ENCODE measurements around the gene WWTR1.

The WWTR1 gene

DNA sequence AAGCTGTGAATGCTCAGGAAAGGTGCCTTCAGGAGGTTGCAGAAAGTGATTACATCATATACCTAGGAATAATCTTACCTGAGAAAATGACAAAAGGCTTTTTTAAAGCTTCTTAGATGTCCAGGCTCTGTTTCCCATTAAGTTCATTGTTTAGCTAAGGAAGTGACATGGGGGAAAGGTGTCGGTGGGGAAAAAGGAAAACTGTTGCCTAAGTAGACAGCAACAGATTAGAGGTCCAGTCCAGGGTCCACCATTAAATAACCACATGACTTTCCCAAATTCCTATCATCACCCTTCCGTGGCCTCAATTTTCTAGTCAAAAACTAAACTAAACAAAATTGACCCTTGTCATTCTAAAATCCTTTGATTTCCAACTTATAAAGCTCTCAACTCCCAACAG, 4.3 kb downstream of the WWTR1 start:
- no peak for DNase-seq

DNA sequence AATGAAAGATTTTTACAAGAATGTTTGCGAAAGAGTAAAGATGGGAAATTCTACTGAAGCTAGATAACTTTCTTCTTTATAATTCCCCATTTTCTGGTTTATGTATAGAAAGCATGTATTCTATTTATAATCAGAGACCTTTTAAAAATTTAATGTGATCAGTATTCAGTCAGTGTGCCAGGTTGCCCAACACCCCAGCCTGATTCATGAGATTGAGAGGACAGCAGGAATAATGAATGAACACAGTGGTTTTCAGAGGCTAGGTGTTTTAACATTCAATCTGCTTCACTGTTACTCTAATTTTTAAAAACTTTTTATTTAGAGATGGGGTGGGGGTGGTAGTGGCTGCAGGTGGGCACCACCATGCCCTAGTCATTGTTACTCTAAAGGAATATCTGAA, 4.7 kb downstream of the WWTR1 start:
- DNase-seq: no peak

DNA sequence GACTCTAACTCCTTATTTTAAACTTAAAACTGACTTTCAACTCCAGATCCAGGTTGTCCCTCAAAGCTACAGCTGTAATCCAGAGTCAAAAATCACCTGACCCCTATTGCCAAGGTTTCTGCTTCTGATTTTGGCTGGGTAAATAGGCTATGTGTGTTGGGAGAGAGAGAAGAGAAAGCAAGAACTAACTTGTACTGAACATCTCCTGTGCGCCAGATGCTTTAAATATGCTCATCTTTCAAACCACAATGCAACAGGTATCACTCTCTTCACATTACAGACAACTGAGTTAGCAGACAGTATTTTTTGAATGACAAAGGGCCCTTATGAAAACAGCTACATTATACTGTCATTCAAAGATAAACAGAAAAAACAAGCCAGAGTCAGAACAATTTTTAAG, 7.0 kb downstream of the WWTR1 start:
- no peak for DNase-seq

DNA sequence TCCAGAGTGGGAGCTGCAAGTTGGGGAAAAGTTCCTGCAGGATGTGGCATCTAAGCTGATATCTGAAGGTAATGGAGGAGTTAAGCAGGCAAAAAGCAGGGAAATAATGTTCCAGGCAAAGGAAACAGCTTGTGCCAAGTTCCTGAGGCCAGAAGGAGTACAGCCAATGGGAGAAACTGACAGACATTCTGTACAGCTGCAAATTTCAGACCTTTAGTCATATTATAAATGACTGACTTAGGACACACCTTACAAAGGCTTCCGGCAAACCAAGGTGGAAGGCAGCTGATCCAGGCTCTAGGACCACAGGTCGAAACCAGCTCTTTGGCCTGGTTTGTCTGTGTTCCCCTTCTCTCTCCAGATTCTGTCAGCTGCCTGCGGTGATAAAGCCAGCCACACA, 9.3 kb downstream of the WWTR1 start:
- no peak for DNase-seq

DNA sequence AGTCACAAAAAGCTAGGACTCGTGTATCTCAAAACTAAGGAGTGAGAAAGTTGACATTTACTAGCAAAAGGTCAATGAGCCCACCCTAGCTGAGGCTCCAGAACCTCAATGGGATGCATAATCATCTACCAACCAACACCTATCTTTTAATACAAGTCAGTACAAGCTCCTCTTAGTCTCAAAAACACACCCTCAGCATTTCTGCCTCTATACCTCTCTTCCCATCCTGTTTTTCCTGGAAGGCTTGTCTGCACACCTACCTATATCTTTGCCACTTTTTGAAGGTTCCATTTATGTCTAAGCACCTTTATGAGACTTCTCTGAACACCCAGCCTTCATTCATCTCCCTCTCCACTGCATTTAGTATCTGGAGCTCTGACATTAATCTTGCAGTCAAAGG, 10.0 kb downstream of the WWTR1 start:
- DNase-seq: no peak

DNA sequence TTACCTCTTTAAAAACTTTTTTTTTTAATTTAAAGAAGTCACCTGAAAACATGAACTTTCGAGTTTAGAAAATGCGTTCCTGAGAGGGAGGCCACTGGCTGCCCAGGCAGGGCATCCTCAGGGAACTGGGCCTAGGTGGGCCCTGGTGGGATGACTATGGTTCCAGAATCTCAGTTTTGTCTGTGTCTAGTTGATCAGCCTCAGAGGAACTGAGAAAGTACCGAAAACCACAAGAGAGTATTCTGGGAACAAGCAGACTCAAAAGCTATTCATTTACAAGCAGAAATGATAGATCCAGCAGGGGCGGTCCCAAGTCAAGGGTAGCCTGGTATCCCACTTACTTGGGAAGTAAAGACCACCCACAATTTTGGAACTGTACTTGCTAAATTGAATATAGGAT, 10.5 kb downstream of the WWTR1 start:
- DNase-seq: no peak

DNA sequence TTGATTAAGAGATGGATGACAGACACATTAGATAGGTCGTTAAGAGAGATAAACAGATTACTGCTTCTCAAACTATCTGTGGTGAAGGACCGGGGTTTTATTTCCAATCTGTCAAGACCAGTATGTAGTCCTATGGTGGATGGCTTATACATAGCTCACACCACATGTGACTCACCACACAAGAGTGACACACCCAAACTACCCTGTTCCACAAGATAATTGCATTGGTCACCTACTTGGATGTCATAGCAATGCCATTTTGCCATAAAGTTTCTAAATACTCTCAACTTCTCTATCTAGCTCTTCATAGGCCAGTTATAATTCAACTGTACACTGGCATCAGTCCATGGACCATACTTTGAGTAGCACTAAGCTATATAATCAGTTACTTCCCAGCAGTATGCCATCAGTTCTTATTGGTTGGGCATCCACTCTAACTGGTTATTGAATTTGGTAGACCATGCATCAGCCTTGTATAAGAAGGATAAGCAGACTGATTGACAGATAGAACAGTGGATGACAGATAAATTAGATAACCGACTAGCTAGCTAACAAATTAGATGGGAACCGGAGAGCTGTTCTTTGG, 11.6 kb downstream of the WWTR1 start:
- DNase-seq: no peak

DNA sequence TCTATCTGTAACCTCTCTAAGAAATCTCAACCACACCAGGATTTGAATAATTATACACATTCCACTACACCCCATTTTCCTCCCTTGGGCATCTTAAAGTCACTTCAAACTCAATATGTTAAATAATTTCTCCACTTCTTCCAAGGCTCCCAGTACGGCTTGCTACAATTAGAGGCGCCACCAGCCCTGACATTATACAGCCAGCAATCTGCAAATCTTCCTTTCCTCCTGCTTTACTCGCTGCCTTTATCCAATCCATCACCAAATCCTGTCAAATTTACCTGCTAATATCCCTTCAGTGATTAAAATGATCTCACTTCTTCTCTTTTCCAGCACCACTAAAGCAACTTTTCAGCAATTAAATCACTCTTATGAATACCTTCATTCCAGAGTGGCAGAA, 13.9 kb downstream of the WWTR1 start:
- DNase-seq: no peak

DNA sequence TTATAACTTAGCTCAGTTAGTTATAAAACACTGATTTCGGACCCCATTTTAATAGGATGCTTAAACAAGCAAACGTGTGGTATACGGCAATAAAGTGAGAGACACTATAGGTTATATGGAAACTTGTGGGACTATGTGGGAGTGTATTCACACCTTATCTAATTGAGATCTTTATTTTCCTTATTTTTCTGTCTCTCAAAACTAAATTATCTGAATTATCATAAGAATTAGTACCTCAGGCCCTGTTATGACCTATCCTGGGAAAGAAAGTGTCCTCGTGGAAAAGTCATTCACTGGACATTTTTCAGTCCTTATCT, 14.4 kb downstream of the WWTR1 start:
- no peak for DNase-seq

DNA sequence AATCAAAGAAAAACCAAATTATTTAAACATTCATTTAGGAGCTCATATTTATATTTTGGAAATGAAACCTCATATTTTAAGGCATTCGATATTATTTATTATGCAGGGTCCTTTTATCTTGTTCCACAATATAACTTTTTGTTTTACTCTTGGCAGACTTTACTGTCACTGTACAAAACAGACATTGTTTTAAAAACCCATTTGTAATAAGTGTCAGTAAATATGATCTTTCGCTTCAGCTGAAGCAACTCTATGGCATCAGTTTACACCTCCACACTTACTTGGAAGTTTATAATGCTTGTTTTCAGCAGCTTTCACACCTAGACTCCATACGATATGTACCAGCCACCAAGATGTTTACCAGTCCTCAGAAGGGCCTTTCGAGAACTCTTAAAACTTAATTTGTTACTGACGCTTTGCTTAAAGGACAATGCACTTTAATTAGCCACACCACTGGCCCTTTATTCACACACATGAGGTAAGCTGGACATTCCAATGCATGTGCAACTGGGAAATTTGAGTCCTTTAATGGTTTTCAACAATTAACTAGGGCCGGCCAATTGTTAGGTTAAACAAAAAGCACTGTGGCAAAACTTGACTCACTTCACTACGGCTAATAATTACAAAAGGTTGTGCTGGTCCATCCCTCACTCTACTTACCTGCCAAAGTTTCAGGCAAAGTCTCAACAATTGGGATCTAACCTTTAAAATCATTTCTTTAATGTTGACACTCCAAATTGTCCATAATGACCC, 16.7 kb downstream of the WWTR1 start:
- DNase-seq: no peak

DNA sequence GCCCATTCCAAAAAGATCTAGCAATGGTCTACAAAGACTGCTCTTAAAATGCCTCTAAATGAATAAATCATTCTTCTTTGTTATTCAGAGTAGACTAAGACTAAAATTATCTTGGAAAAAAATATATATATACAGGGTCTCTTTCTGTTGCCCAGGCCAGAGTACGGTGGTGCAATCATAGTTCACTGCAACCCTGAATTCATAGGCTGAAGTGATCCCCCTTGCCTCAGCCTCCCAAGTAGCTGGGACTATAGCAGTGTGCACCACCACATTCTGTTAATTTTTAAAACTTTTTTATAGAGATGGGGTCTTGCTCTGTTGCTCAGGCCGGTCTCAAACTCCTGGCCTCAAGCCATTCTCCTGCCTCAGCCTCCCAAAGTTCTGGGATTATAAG, 18.7 kb downstream of the WWTR1 start:
- DNase-seq: no peak

DNA sequence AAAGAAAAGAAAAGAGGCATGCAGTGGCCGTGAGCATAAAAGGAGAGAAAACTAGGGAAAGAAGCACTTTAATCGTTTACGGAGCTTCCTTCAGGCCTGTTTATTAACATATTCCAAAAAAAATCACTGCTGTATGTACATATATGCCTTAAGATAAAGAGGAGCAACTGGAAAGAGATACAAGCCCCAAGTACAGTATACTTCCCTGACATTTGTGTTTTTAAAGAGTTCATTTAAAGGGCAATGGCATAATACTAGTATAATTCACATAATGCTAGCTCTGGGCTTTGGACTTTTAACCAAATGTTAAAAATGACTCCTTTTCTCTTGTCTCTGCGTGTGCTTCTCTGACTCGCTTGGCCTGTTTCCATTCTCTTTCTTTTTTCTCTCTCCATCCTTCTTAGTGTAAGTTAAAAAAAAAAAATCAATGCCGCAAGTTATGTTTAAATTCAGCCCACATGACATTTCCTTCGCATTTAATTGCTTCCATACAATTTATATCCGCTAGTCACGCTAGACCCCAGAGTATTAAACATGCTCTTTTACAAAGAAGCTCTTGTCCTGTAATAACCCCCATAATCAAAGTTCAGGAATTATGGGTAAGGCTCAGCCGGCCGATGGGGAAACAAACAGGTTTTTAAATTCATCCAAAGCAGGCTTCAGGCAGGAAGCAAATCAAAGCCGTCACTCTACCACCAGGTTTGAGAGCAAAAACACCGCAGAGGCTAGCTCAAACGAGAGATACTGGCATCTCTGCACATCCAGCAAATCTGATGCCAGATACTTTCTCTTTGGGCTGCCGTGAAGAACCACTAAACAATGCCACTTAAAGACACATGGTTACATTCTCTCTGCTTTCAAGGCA, 19.4 kb downstream of the WWTR1 start:
- no peak for DNase-seq

DNA sequence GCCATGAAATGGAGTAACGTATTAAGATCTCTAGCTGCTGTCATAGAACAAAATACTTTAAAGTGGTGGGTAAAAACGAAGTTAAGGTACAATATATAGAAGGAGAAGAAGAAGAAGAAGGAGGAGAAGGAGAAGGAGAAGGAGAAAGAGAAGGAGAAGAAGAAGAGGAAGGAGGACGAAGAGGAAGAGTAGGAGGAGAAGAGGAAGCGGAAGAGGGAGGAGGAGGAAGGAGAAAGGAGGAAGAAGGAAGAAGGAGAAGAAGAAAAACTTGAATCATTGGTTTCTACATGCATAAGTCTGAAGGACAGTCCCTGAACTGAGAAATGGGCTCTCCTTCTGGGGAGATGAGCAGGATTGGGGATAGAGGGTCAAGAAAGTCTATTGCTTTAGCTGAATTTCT, 22.4 kb downstream of the WWTR1 start:
- DNase-seq: no peak

DNA sequence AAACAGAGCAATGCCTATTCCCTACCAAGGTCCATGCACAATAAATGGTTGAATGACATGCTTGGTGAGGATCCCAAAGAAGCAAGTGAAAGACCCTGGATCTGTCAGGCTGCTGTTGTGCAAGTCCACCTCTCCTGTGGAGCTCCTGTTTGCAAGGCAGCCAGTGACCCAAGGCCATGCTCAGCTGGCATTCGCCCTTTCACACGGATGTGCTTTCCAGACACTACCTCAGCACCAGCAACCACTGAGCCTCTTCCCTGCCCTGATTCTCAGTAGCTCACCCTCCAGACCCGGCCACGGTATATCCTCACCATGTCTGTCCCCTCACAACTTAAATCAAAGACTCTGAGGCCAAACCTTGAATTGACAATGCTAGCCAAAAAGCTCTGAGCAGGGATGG, 23.3 kb downstream of the WWTR1 start:
- no peak for DNase-seq

DNA sequence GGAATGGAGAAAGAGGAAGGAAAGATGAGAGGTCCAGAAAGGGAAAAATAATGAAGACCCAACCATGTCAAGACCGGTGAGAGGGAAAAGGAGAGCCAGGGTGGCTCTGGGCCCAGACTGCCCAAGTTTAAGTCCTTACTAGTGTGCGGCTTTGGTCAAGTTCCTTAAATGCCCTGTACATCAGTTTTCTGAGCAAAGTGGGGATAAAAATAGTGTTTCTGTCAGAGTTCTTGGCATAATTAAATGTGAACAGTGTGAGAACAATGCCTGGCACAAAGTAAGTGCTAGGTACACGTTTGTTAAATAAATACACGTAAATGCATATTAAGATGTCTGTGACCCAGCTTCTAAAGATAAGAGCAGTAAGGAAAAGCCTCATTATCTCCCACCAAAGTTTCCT, 23.8 kb downstream of the WWTR1 start:
- no peak for DNase-seq

DNA sequence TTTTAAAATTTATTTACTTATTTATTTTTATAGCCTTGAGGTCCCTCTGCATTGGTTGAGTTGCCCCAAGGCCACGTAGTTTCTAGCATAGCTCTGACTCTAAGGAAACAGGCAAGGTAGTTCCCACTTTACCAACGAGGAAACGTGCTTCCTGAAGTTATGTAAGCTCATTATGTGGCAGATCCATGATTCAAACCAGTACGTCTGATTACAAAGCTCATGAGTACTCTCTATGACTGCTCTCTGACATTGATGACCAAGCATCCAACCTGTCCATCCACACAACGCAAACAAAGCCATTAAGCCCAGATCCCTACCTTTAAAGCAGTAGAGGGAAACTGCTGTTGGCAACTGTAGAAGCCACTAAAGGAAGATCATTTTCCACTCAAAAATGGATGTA, 25.6 kb downstream of the WWTR1 start:
- DNase-seq: no peak

DNA sequence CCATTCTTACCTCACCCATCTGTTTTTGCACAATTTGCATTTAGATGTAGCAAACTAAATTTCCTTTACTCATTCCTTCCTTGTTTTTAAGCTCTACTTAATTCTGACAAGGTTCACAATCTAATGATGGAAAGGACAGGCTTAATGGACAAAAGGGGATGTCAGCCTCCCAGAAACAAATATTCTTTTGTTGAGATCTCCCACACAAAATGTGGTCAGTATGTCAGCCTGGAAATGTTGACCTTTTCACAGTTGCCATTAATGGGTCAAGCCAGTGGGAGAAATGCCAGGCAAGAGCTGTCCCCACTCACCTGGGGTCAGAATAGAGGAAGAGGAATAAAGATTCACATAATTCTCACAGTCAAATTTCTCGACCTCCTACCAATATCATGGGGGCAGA, 27.0 kb downstream of the WWTR1 start:
- DNase-seq: no peak

DNA sequence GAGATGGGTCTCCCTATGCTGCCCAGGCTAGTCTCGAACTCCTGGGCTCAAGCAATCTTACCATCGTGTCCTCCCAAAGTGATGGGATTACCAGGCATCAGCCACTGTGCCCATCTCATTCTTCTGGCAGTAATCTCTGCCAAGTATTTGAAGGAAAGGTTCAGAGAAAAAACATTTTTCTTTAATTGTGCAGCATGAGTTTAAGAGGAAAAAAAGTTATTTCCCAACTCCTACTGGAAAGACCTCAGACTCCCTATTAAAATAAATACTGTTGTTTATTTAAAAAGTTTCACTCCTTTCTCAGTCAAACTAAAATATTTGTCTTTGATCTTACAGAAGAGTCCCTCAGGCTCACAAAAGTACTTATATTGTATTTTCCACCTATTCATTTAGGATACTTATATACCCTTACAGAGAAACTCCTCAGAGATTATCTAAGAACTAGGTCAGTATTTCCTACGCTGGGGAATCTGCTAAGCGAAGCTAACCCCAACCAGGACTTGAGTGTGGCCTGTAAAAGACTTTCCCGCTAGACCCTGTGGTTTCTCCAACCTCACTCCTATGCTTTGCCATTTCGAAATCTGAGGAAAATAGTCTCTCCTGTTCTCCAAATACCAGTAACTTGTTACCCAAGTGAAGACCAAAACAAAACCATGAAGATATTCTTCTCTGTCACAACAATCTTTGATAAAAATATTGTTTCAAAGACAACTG, 28.7 kb downstream of the WWTR1 start:
- no peak for DNase-seq

DNA sequence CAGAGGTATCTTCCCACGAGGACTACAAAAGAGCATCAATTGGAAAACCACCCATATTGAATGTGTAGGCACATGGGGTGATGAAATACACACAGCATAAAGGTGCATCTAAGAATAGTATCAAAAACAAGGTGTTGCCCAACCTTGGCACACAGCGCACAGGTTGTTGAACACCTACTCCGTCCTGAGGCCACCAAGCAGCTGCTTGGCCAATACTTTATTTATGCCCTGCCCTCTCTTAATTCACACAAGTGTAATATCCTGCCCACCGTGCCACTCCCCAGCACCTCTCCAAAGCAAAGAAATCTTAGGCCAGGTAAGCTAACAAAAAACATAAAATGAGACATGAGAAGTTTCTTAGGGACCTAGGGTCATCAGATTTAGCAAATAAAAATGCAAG, 31.2 kb downstream of the WWTR1 start:
- DNase-seq: no peak

DNA sequence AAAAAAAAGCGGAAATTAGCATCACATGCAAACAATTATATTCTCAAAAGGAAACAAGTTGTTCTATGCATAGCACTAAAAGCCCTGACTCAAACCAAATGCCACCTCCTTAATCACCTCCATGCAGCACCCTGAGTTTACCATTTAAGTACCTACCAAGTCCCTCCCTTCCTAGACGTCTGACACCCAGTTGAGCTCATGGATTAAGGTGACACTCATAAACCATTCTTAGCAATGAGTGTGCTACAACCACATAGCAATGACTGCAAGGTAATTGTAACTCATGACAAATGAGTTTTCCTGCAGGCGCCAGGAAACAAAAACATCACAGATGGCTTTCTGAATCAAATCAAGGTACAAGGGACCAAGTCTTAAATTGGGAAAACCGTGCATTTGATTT, 32.0 kb downstream of the WWTR1 start:
- DNase-seq: no peak

DNA sequence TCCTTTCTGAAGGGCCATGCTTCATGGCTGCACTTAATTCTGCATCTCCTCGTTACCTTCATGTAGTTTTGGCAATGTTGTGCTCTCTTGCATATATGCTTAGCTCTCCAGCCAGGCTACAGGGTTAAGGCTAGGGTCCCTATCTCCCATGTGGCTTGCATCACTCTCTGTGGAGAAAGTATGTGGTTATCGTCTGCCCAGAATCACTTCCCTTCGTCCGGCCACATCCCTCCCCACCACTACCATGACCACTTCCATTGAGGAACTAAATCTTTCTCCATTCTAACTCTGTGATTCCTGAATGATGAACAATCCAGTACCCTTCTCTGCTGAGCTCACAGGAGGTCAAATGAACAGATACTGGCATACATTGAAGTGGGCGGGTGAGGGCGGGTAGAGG, 34.0 kb downstream of the WWTR1 start:
- DNase-seq: peak; percentile 26 to 31

DNA sequence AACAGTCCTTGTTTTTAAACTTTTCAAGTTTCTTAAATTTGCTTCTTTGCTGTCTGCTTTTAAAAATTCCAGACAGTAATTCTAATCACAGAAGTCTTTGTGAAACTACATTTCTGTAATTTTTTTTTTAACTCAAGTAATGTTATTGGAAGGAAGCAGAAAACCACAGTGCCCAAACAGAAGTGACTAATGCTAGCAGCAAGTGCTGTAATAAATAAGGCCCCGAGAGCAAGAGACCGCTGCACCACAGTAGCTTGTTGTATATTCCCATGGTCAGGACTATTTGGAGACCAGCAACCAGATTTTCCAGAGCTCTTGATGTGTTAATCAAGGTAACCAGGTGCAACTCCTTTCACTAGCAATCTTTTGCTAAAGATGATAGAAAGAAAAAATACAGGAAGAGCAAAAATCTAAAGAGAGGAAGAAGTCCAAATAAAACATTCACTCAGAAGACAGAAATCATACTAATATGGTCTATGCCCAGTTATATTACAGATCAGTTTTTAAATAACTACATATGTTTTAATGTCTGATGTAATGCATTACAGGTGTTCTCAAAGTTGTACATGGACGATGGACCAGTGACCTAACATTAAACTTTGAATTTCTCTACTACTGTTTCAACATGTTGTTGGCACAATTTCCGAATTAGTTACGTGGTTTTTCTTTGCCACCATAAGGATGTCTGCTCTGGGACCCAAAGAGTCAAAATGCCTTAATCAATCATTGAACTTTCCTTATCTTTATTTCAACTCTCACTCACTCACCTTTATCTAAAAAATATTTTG, 36.4 kb downstream of the WWTR1 start:
- DNase-seq: peak; percentile 76 to 78
